IMR-90 (cell line): Measurements from ENCODE around the gene RTEL1. TPM values are rescaled to one million over a fixed set of nuclear protein-coding genes. Genes with fewer than 3 reads are reported as not detected.

Source experiments
- ATAC-seq: fragments of 200-7000 bp; cut with Tn5 transposase; 2 replicates; pipeline ENCODE4 v1.9.1; 2020; ENCODE audit warnings: low read depth, mild to moderate bottlenecking, moderate library complexity
- BruUV-seq: library from RNA; stranded (reverse); fragments of 400-500 nt; replicated peaks from 2 replicates; lab custom pipeline; 2021; lab: Mats Ljungman, UMichigan
- CTCF ChIA-PET: fragments of 300-600 bp; formaldehyde crosslinking; extraction: SDS; loops from one replicate; lab custom pipeline; 2021; ENCODE audit warnings: antibody characterized with exemption; lab: Yijun Ruan, JAX
- POLR2A ChIA-PET: fragments of 300-600 bp; sonication (Branson Sonifier 250); formaldehyde crosslinking; loops from one replicate; lab custom pipeline; 2022; ENCODE audit warnings: antibody characterized with exemption; ENCODE audit not compliant: unreplicated experiment; lab: Charles Lee
- DNase-seq: peaks from one replicate; pipeline ENCODE4 v3.0.0; 2013
- H2AFZ ChIP-seq: replicated peaks from 2 replicates; pipeline ENCODE3; 2013; ENCODE audit warnings: low read length, mild to moderate bottlenecking; ENCODE audit not compliant: poor library complexity
- H2AK5ac ChIP-seq: 2 replicates; pipeline ENCODE4 v1.6.1; 2013; ENCODE audit warnings: low read depth, low read length, inconsistent platforms
- H2AK9ac ChIP-seq: replicated peaks from 2 replicates; pipeline ENCODE3; 2013; ENCODE audit warnings: mild to moderate bottlenecking, low read depth, low read length, moderate library complexity; ENCODE audit not compliant: poor library complexity
- H2BK120ac ChIP-seq: 2 replicates; pipeline ENCODE4 v1.6.1; 2013; ENCODE audit warnings: low read depth, low read length, inconsistent platforms
- H2BK15ac ChIP-seq: 3 replicates; pipeline ENCODE4 v1.6.1; 2013; ENCODE audit warnings: low read depth, low read length, inconsistent platforms
- H2BK20ac ChIP-seq: 2 replicates; pipeline ENCODE4 v1.6.1; 2013; ENCODE audit warnings: low read depth, mild to moderate bottlenecking, inconsistent platforms, low read length, moderate library complexity
- H2BK5ac ChIP-seq: 2 replicates; pipeline ENCODE4 v1.6.1; 2013; ENCODE audit warnings: mild to moderate bottlenecking, low read depth, low read length, inconsistent platforms; ENCODE audit not compliant: poor library complexity, severe bottlenecking
- H3K14ac ChIP-seq: replicated peaks from 2 replicates; pipeline ENCODE4 v1.6.1; 2013; ENCODE audit warnings: low read depth, low read length, inconsistent platforms
- H3K18ac ChIP-seq: 2 replicates; pipeline ENCODE4 v1.6.1; 2013; ENCODE audit warnings: low read depth, low read length, control low read depth
- H3K23ac ChIP-seq: 2 replicates; pipeline ENCODE4 v1.6.1; 2013; ENCODE audit warnings: low read depth, low read length, inconsistent platforms
- H3K27ac ChIP-seq: 2 replicates; pipeline ENCODE4 v1.5.1; 2013; ENCODE audit warnings: mild to moderate bottlenecking, control low read depth, low read length; ENCODE audit not compliant: insufficient read depth
- H3K27me3 ChIP-seq: 2 replicates; pipeline ENCODE4 v1.6.1; 2013; ENCODE audit warnings: low read length; ENCODE audit not compliant: control insufficient read depth, insufficient read depth
- H3K36me3 ChIP-seq: 2 replicates; pipeline ENCODE4 v1.6.1; 2013; ENCODE audit warnings: low read length, mixed read lengths; ENCODE audit not compliant: control insufficient read depth, insufficient read depth
- H3K4ac ChIP-seq: 2 replicates; pipeline ENCODE4 v1.6.1; 2013; ENCODE audit warnings: low read depth, low read length, inconsistent platforms
- H3K4me1 ChIP-seq: 2 replicates; pipeline ENCODE4 v1.6.1; 2013; ENCODE audit warnings: low read length, mixed read lengths; ENCODE audit not compliant: control insufficient read depth, insufficient read depth
- H3K4me2 ChIP-seq: 2 replicates; pipeline ENCODE4 v1.6.1; 2013; ENCODE audit warnings: low read depth, mild to moderate bottlenecking, control low read depth, low read length, moderate library complexity
- H3K4me3 ChIP-seq: 2 replicates; pipeline ENCODE4 v1.5.1; 2013; ENCODE audit warnings: low read depth, mild to moderate bottlenecking, control low read depth, low read length, moderate library complexity; ENCODE audit not compliant: insufficient read depth
- H3K56ac ChIP-seq: 2 replicates; pipeline ENCODE4 v1.6.1; 2013; ENCODE audit warnings: low read length, inconsistent platforms; ENCODE audit not compliant: insufficient read depth; ENCODE audit errors: extremely low read depth
- H3K79me1 ChIP-seq, 2 experiments: 2 replicates each; pipeline ENCODE4 v1.6.1; 2013; ENCODE audit warnings: low read length in 2 of 2, inconsistent platforms in 1 of 2, low read depth in 1 of 2
- H3K9ac ChIP-seq: 2 replicates; pipeline ENCODE4 v1.6.1; 2013; ENCODE audit warnings: low read depth, low read length, control low read depth
- H3K9me1 ChIP-seq: 2 replicates; pipeline ENCODE4 v1.6.1; 2013; ENCODE audit warnings: low read length, inconsistent platforms; ENCODE audit not compliant: insufficient read depth
- H3K9me3 ChIP-seq: 2 replicates; pipeline ENCODE4 v1.6.1; 2013; ENCODE audit warnings: low read length; ENCODE audit not compliant: control insufficient read depth, insufficient read depth
- H4K20me1 ChIP-seq: 2 replicates; pipeline ENCODE4 v1.6.1; 2013; ENCODE audit warnings: low read length, inconsistent platforms; ENCODE audit not compliant: insufficient read depth
- H4K5ac ChIP-seq: 2 replicates; pipeline ENCODE4 v1.6.1; 2013; ENCODE audit warnings: mild to moderate bottlenecking, low read depth, low read length, control low read depth
- H4K8ac ChIP-seq, 2 experiments: 2 replicates each; pipeline ENCODE4 v1.6.1; 2013; ENCODE audit warnings: low read depth in 2 of 2, low read length in 2 of 2, control low read depth in 1 of 2, inconsistent platforms in 1 of 2
- H4K91ac ChIP-seq: 2 replicates; pipeline ENCODE4 v1.6.1; 2013; ENCODE audit warnings: low read depth, low read length, inconsistent platforms; ENCODE audit not compliant: insufficient read depth
- BHLHE40 ChIP-seq: fragments of 150-350 bp; IDR thresholded peaks from 2 replicates; pipeline ENCODE4 v1.6.1; 2016; ENCODE audit warnings: mild to moderate bottlenecking, low read depth, low read length
- CEBPB ChIP-seq: IDR thresholded peaks from 2 replicates; pipeline ENCODE4 v1.6.1; 2012; ENCODE audit warnings: low read depth, low read length, improper control_type of control experiment
- CHD1 ChIP-seq: IDR thresholded peaks from 2 replicates; pipeline ENCODE4 v1.6.1; 2012; ENCODE audit warnings: low read depth, low read length, improper control_type of control experiment
- FOS ChIP-seq: fragments of 150-350 bp; IDR thresholded peaks from 2 replicates; pipeline ENCODE4 v1.6.1; 2016; ENCODE audit warnings: low read depth, low read length
- MAFK ChIP-seq: IDR thresholded peaks from 2 replicates; pipeline ENCODE4 v1.6.1; 2012; ENCODE audit warnings: low read depth, low read length, improper control_type of control experiment
- MAZ ChIP-seq: IDR thresholded peaks from 2 replicates; pipeline ENCODE4 v1.6.1; 2012; ENCODE audit warnings: low read depth, mild to moderate bottlenecking, low read length, improper control_type of control experiment, moderate library complexity, borderline replicate concordance
- POLR2A ChIP-seq: IDR thresholded peaks from 2 replicates; pipeline ENCODE4 v1.6.1; 2012; ENCODE audit warnings: mild to moderate bottlenecking, low read depth, low read length
- RAD21 ChIP-seq: IDR thresholded peaks from 2 replicates; pipeline ENCODE4 v1.6.1; 2012; ENCODE audit warnings: low read length, improper control_type of control experiment
- RCOR1 ChIP-seq: IDR thresholded peaks from 2 replicates; pipeline ENCODE4 v1.6.1; 2012; ENCODE audit warnings: mild to moderate bottlenecking, low read length, improper control_type of control experiment; ENCODE audit not compliant: insufficient replicate concordance
- RFX5 ChIP-seq: IDR thresholded peaks from 2 replicates; pipeline ENCODE4 v1.8.0; 2012; ENCODE audit warnings: low read depth, mild to moderate bottlenecking, low read length, moderate library complexity
- SMC3 ChIP-seq: fragments of 150-350 bp; IDR thresholded peaks from 2 replicates; pipeline ENCODE4 v1.6.1; 2016; ENCODE audit warnings: low read depth, mild to moderate bottlenecking, antibody characterized with exemption, low read length, moderate library complexity
- WGBS, 2 experiments: methylation state at CpG; one replicate each; pipeline versions ENCODE4 v1.1.5 to v1.1.7; 2013; ENCODE audit warnings: missing lambda C conversion rate in 2 of 2; ENCODE audit not compliant: insufficient read length in 1 of 2; ENCODE audit errors: extremely low coverage in 2 of 2; 5-methylcytosine and 5-hydroxymethylcytosine counted together
- dilution Hi-C: fragments of 300-500 bp; cut with HindIII; formaldehyde crosslinking; loops from one replicate; pipeline ENCODE4 v1.14.3; 2018; ENCODE audit warnings: low sequenced_read_pairs; ENCODE audit not compliant: unreplicated experiment
- in situ Hi-C: fragments of 300-500 bp; cut with MboI; formaldehyde crosslinking; loops from 3 replicates; pipeline ENCODE4 v1.14.3; 2019; ENCODE audit warnings: low sequenced_read_pairs, inconsistent platforms, mixed read lengths
- intact Hi-C: fragments of 100-400 bp; cut with micrococcal nuclease; formaldehyde crosslinking; loops from 2 replicates; pipeline ENCODE4 v1.10.0; 2022
- polyA plus RNA-seq, 3 experiments: library from polyadenylated mRNA; depleted of rRNA; stranded (reverse); fragments of >200 nt; gene quantifications; 2 replicates each; pipeline ENCODE4 v1.2.3, GENCODE V29; 2012; ENCODE audit warnings: low replicate concordance in 1 of 3
- total RNA-seq: library from RNA; depleted of rRNA; stranded (reverse); fragments of >200 nt; gene quantifications from 2 replicates; pipeline ENCODE4 v1.2.3, GENCODE V29; 2012
- TF ChIP-seq, protein P1 (sequence below): fragments of 150-350 bp; IDR thresholded peaks from 2 replicates; pipeline ENCODE4 v1.6.1; 2016; ENCODE audit warnings: low read depth, mild to moderate bottlenecking, low read length, moderate library complexity, borderline replicate concordance
- TF ChIP-seq, protein P2 (sequence below): fragments of 150-350 bp; IDR thresholded peaks from 2 replicates; pipeline ENCODE4 v1.6.1; 2017; ENCODE audit warnings: mild to moderate bottlenecking, antibody characterized with exemption, low read length, low read depth
- TF ChIP-seq, protein P3 (sequence below): conservative IDR thresholded peaks from 2 replicates; pipeline ENCODE4 v1.5.1; 2012; ENCODE audit warnings: mild to moderate bottlenecking, low read depth, low read length, improper control_type of control experiment

The RTEL1 gene
- total and polyA plus RNA-seq, 2 of the 4 experiments (the other 2 are of a cell fraction), result 14.7 to 18.8 TPM

DNA sequence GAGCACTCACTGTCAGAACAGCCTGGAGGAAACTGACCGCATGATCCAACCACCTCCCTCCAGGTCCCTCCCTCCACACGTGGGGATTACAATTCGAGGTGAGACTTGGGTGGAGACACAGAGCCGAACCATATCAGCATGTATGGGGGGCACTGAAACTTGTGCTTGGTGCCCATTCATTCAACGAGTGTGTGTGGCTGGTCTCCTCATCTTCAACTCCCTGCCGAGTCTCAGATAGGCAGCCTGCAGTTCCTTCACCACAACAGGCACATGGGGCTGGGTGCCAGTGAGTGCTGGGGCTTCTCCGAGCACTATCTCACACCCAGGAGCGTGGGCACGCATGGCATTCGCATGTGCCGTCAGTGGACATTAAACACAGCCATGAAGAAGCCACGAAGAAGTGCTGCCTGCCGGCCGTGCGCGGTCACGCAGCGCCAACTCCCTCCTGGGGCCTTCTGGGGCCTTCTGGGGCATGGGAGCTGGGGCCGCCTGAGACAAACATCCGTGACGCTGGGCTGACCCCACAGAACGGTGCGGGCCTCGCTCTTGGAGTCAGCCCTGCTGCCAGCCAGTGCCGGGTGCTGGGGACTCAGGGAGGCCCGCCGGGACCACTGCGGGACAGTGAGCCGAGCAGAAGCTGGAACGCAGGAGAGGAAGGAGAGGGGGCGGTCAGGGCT, 714 bp upstream of the RTEL1 start:
- peaks cover 3% of the 10 kb centered on the region; the same call in 1 of the 2 replicates for H4K20me1 ChIP-seq
- 0 out of 2 replicates have a peak overlapping the region, but pooled peaks have one; percentile 52 for H3K23ac ChIP-seq
- H3K27ac ChIP-seq, result peak overlapping the region; percentile 92
- no peak for DNase-seq
- peak overlapping the region; percentile 98 for H2AFZ ChIP-seq
- in situ Hi-C loops (no loop called here), dilution Hi-C loops (no loop called here), intact Hi-C loops (loop anchor here (10.0 kb wide), 1 partner anchor 123 kb away; the partner anchor contains the start of gene PTK6)
- no peak; the same call in 1 of the 2 replicates for ATAC-seq
- ChIA-PET CTCF (no interaction called here), POLR2A (no interaction called here)
- no peaks in the 10 kb centered on the region for H3K9me3 ChIP-seq
- 0 out of 2 replicates have a peak, but pooled peaks cover 12% of the 10 kb centered on the region for H3K9me1 ChIP-seq
- peak overlapping the region; percentile 56; the same call in 1 of the 2 replicates for H3K56ac ChIP-seq
- no peak overlapping the region for H2BK20ac ChIP-seq
- 36% methylated on average over 13 of the region's 31 CpGs; no CpG with 5 or more reads in 1 of the 2 experiments for WGBS, 2 experiments
- peaks cover 15 to 37% of the 10 kb centered on the region in 2 experiments for H3K79me1 ChIP-seq
- H2AK5ac ChIP-seq, result peak overlapping the region; percentile 90
- H3K9ac ChIP-seq, result peak overlapping the region; percentile 80
- peak overlapping the region; percentile 79 for H3K4ac ChIP-seq
- no peak overlapping the region for H3K18ac ChIP-seq
- peak overlapping the region; percentile 70 for H2AK9ac ChIP-seq
- H4K5ac ChIP-seq, result peak overlapping the region; percentile 81
- peak overlapping the region; percentile 84 for H2BK5ac ChIP-seq
- H4K91ac ChIP-seq, result peak overlapping the region; percentile 72
- peak overlapping the region; percentile 70 for H3K4me2 ChIP-seq
- H4K8ac ChIP-seq, result peak overlapping the region; percentile 64 to 96
- H3K36me3 ChIP-seq, result peaks cover 13% of the 10 kb centered on the region; the same call in 1 of the 2 replicates
- peaks cover 13% of the 10 kb centered on the region for H3K4me1 ChIP-seq
- BruUV-seq, result no TSS peak
- H2BK120ac ChIP-seq, result 0 out of 2 replicates have a peak overlapping the region, but pooled peaks have one; percentile 29
- H3K4me3 ChIP-seq, result peak overlapping the region; percentile 85
- no peaks in the 10 kb centered on the region for H3K27me3 ChIP-seq
- H3K14ac ChIP-seq, result peak overlapping the region; percentile 88
- H2BK15ac ChIP-seq, result no peak overlapping the region; the same call in 2 of the 3 replicates
- no peak for TF ChIP-seq CHD1
- no peak for TF ChIP-seq POLR2A
- TF ChIP-seq, protein P1, sequence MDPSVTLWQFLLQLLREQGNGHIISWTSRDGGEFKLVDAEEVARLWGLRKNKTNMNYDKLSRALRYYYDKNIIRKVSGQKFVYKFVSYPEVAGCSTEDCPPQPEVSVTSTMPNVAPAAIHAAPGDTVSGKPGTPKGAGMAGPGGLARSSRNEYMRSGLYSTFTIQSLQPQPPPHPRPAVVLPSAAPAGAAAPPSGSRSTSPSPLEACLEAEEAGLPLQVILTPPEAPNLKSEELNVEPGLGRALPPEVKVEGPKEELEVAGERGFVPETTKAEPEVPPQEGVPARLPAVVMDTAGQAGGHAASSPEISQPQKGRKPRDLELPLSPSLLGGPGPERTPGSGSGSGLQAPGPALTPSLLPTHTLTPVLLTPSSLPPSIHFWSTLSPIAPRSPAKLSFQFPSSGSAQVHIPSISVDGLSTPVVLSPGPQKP, result no peak
- TF ChIP-seq MAZ, result no peak
- no peak for TF ChIP-seq CEBPB
- TF ChIP-seq, protein P2, sequence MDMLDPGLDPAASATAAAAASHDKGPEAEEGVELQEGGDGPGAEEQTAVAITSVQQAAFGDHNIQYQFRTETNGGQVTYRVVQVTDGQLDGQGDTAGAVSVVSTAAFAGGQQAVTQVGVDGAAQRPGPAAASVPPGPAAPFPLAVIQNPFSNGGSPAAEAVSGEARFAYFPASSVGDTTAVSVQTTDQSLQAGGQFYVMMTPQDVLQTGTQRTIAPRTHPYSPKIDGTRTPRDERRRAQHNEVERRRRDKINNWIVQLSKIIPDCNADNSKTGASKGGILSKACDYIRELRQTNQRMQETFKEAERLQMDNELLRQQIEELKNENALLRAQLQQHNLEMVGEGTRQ, result no peak
- TF ChIP-seq, protein P3, sequence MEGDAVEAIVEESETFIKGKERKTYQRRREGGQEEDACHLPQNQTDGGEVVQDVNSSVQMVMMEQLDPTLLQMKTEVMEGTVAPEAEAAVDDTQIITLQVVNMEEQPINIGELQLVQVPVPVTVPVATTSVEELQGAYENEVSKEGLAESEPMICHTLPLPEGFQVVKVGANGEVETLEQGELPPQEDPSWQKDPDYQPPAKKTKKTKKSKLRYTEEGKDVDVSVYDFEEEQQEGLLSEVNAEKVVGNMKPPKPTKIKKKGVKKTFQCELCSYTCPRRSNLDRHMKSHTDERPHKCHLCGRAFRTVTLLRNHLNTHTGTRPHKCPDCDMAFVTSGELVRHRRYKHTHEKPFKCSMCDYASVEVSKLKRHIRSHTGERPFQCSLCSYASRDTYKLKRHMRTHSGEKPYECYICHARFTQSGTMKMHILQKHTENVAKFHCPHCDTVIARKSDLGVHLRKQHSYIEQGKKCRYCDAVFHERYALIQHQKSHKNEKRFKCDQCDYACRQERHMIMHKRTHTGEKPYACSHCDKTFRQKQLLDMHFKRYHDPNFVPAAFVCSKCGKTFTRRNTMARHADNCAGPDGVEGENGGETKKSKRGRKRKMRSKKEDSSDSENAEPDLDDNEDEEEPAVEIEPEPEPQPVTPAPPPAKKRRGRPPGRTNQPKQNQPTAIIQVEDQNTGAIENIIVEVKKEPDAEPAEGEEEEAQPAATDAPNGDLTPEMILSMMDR, result no peak
- TF ChIP-seq BHLHE40, result no peak
- TF ChIP-seq SMC3, result no peak
- no peak for TF ChIP-seq RFX5
- no peak for TF ChIP-seq RCOR1
- TF ChIP-seq FOS, result no peak
- no peak for TF ChIP-seq RAD21
- no peak for TF ChIP-seq MAFK
